HG03378 (cell line): ENCODE measurements around the gene CD47.

Experiments
- ATAC-seq: cut with Tn5 transposase; IDR thresholded peaks from one replicate; pipeline ENCODE4 v1.9.1; 2021; ENCODE audit warnings: mild to moderate bottlenecking, moderate library complexity; ENCODE audit not compliant: unreplicated experiment

CD47 gene

GRCh38 chr3:108092501-108092900 lies 1.7 kb upstream of the CD47 start:
- no peak for ATAC-seq

GRCh38 chr3:108091498-108092250 lies 843 bp upstream of the CD47 start:
- no peak for ATAC-seq

- no peak for ATAC-seq
These were observed 656 bp downstream of the CD47 start for GRCh38 chr3:108090049-108090700.

- ATAC-seq: no peak
These were observed 1.3 kb downstream of the CD47 start for GRCh38 chr3:108089579-108089978.

- peak; percentile 74 for ATAC-seq
These were observed 2.1 kb downstream of the CD47 start for GRCh38 chr3:108088697-108089096.

- no peak for ATAC-seq
These were observed 2.7 kb downstream of the CD47 start for GRCh38 chr3:108088146-108088545.

- no peak for ATAC-seq
These were observed 4.2 kb downstream of the CD47 start for GRCh38 chr3:108086653-108087052.

GRCh38 chr3:108085810-108086350 lies 5.0 kb downstream of the CD47 start:
- no peak for ATAC-seq

- ATAC-seq: no peak
These were observed 5.5 kb downstream of the CD47 start for GRCh38 chr3:108085370-108085769.

- no peak for ATAC-seq
These were observed 11.0 kb downstream of the CD47 start for GRCh38 chr3:108079877-108080276.

GRCh38 chr3:108079043-108079442 lies 11.8 kb downstream of the CD47 start:
- no peak for ATAC-seq

GRCh38 chr3:108076564-108076963 lies 14.3 kb downstream of the CD47 start:
- ATAC-seq: no peak

GRCh38 chr3:108073764-108074431 lies 16.9 kb downstream of the CD47 start:
- ATAC-seq: no peak

GRCh38 chr3:108071368-108071767 lies 19.5 kb downstream of the CD47 start:
- no peak for ATAC-seq

GRCh38 chr3:108070356-108070755 lies 20.5 kb downstream of the CD47 start:
- ATAC-seq: no peak

- ATAC-seq: no peak
These were observed 23.1 kb downstream of the CD47 start for GRCh38 chr3:108067768-108068167.

GRCh38 chr3:108065096-108065495 lies 25.7 kb downstream of the CD47 start:
- no peak for ATAC-seq

- ATAC-seq: no peak
These were observed 26.4 kb downstream of the CD47 start for GRCh38 chr3:108064293-108064887.

GRCh38 chr3:108062051-108062450 lies 28.8 kb downstream of the CD47 start:
- no peak for ATAC-seq

- ATAC-seq: no peak
These were observed 30.5 kb downstream of the CD47 start for GRCh38 chr3:108060331-108060730.

- ATAC-seq: no peak
These were observed 34.9 kb downstream of the CD47 start for GRCh38 chr3:108055931-108056330.
